HG02970 (cell line): ENCODE data around the gene SV2B.

Experiments
- ATAC-seq: cut with Tn5 transposase; IDR thresholded peaks from one replicate; pipeline ENCODE4 v1.9.1; 2021; ENCODE audit warnings: mild to moderate bottlenecking, moderate library complexity, moderate number of reproducible peaks; ENCODE audit not compliant: unreplicated experiment, low FRiP score

SV2B gene

DNA sequence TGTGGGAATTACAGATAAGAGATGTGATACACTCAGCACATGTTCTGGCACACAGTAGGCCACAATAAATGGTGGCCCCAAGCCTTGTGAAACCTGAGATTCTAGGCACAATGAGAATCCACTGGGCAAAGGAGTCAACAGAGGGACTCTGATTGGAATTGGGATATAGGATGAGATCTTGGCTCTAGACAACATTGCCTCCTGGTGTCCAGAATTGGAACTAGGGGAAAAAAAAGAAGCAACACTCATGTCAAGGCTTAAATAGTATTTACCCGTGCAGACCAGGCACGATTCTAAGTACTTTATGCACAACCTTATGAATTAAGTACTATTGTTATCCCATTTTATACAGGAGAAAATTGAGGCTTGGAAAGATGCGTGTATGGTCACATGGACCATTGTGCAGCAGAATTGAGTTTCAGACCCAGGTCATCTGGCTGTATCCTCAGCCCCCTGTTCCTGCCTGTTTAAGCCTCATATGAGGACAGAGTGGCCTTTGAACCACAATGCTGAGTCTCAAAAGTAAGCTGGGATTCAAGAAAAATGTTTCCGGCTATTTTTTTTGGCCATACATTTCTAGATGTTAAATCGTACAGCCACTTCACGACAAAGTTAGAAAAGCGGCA lies 124.8 kb downstream of the SV2B start:
- ATAC-seq, result no peak

DNA sequence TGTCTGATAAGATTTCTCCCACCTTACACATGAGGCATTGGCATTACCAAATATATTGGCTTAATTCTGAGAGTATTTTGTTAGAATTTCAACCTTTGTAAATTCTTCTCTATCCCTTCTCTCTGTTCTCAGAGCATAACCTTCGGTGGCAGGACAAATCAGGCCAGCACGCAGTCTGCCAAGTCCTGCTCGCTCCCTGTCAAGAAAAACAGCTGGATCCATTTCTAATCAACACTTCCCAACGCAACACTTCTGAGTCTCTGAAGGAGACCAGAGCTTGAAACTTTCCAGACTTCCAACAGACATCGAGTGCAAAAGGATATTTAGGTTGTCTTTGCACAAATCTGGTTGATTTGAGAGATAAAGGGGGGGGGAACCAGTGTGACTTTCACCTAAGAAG lies 125.7 kb downstream of the SV2B start:
- ATAC-seq, result no peak

DNA sequence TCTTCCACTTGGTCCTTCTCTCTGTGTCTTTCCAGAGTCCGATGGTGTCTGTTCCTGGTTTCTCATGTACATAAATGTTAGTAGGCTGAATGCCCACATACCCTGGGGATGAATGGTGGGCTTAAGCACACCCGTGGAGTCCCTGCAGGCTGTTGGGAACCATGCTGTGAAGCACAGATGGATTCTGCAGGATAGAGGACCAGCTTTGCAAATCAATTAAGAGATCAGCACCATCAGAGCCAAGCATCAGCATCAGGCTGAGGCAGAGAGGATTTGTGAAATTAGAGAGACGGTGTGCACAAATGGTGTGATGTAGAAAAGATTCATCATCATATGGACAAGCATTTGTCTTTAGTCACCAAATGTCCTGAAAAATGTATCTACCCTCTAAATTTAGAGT lies 127.1 kb downstream of the SV2B start:
- no peak for ATAC-seq

- ATAC-seq, result no peak
Observed at GRCh38 chr15:91227766-91228165, 127.7 kb downstream of the SV2B start.

- no peak for ATAC-seq
Observed at GRCh38 chr15:91228383-91228782, 128.3 kb downstream of the SV2B start.

GRCh38 chr15:91228890-91229289 lies 128.8 kb downstream of the SV2B start:
- no peak for ATAC-seq

GRCh38 chr15:91231703-91232102 lies 131.6 kb downstream of the SV2B start:
- ATAC-seq, result no peak

- ATAC-seq, result no peak
Observed at GRCh38 chr15:91234759-91235158, 134.7 kb downstream of the SV2B start.

- ATAC-seq, result no peak
Observed at GRCh38 chr15:91235376-91235775, 135.3 kb downstream of the SV2B start.

- no peak for ATAC-seq
Observed at GRCh38 chr15:91237445-91237844, 137.4 kb downstream of the SV2B start.

GRCh38 chr15:91238644-91239425 lies 138.8 kb downstream of the SV2B start:
- ATAC-seq, result no peak

DNA sequence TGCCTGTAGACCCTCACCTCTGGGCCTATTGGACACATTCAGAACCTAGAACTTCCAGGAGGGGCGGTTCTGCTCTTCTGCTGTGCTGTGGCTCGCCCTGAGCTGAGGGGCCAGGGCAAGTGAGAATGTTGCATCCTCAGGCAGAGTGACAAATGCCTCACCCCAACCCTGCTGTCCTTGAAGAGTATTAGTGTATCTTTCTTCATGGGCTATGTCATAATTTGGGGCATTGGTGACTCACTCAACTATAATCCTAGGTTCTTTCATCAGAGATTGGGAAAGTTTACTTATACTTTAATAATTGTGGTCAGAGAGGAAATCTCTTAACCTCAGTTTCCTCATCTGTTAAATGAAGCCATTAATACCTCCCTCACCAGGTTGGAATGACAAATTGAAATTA lies 143.8 kb downstream of the SV2B start:
- ATAC-seq, result no peak

- ATAC-seq, result no peak
Observed at GRCh38 chr15:91244919-91245318, 144.9 kb downstream of the SV2B start.

DNA sequence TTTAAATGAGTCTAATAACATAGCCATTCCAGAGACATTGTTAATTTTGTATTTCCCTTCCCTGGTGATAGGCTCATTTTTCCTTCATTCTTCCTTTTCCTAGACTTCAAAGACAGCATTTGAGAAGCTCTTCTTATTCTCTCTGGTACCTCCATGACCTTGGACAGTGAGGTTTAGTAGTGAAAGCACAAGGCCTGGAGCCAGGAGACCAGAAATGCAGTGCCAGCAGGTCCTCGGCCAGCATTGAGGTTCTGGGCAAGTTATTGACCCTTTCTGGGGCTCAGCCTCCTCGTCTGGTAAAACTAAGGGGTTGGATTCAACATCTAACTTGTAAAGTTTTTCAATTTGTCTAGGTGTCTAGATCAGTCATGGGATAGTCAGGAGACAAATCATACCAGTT lies 146.9 kb downstream of the SV2B start:
- no peak for ATAC-seq

DNA sequence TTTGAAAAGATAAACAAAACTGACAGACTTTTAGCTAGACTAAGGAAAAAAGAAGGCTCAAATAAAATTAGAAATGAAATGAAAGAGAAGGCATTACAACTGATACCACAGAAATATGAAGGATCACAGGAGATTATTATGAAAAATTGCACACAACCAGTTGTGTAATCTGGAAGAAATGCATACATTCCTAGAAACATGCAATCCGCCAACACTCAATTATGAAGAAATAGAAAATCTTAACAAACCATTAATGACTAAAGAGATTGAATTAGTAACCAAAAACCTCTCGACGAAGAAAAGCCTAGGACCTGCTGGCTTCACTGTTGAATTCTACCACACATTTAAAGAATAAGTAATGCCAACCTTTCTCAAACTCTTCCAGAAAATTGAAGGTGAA lies 149.5 kb downstream of the SV2B start:
- ATAC-seq, result no peak

DNA sequence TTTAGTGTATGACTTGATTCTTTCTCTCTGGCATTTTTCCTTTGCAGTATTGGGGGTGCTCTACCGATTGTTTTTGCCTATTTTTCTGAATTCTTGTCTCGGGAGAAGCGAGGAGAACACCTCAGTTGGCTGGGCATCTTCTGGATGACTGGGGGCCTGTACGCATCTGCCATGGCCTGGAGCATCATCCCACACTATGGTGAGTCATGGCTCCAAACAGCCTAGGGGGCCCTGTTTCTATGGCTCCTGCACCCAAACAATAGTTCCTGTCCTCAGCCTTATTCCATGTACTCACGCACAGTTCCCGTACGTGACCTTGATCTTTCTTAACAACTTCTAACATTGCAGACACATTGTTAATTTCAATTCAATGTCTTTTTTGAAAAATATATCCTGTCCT lies 152.3 kb downstream of the SV2B start:
- ATAC-seq, result no peak

- ATAC-seq, result no peak
Observed at GRCh38 chr15:91252756-91253155, 152.7 kb downstream of the SV2B start.

DNA sequence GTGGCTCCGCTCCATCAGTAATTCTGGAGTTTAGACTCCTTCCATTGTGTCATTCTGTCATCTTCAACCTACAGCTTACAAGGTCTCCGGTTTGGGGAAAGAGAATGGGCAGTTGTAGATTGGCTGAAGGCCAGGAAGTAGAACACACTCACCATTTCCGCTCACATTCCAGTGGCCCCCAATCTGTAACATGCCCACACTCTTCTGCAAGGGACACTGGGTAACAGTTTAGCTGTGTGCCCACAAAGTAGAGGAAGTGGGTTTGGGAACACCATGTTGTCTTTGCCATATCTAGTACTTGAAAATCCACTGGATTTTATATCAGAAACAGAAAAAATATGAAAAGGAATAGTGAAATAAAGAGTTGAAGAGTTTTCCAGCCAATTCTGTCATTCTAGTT lies 153.5 kb downstream of the SV2B start:
- ATAC-seq, result no peak

- ATAC-seq, result no peak
Observed at GRCh38 chr15:91254766-91255165, 154.7 kb downstream of the SV2B start.

GRCh38 chr15:91255670-91256192 lies 155.7 kb downstream of the SV2B start:
- no peak for ATAC-seq

- ATAC-seq, result no peak
Observed at GRCh38 chr15:91257746-91258414, 157.8 kb downstream of the SV2B start.

GRCh38 chr15:91258415-91258759 lies 158.3 kb downstream of the SV2B start:
- no peak for ATAC-seq
